Caki2 (cell line): ENCODE measurements around the gene CIRBP. TPM values are rescaled to one million over a fixed set of nuclear protein-coding genes. Genes with fewer than 3 reads are reported as not detected.

ENCODE experiments used
- DNase-seq: peaks from one replicate; pipeline ENCODE4 v3.0.0-alpha.2; 2015; ENCODE audit warnings: low read depth
- in situ Hi-C: cut with HindIII; loops from 2 replicates; pipeline ENCODE4 v1.10.0; 2016; ENCODE audit warnings: low sequenced_read_pairs, low pct_unique_long_range_greater_than_20kb, mixed read lengths
- total RNA-seq: library from RNA; depleted of rRNA; stranded (reverse); fragments of >200 nt; shearing (Covaris generic); gene quantifications from 2 replicates; pipeline ENCODE4 v1.2.3, GENCODE V29; 2014; ENCODE audit warnings: low replicate concordance

CIRBP gene
- total RNA-seq, 1 experiment from 2014 or later, result 84.1 TPM

DNA sequence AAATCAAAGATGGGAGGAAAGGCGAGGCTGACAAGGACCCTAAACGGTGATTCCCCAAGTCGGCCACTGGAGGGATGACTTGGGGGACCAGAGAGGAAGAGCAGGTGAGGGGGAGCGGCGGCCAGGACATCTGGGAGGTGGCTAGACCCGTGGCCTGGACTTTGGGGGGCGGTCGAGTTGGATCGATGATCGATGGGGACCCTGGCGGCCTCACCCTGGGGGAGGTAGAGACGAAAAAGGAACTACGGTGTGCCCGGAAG, 7.7 kb upstream of the CIRBP start:
- no peak for DNase-seq
- in situ Hi-C loops, result no loop called here

DNA sequence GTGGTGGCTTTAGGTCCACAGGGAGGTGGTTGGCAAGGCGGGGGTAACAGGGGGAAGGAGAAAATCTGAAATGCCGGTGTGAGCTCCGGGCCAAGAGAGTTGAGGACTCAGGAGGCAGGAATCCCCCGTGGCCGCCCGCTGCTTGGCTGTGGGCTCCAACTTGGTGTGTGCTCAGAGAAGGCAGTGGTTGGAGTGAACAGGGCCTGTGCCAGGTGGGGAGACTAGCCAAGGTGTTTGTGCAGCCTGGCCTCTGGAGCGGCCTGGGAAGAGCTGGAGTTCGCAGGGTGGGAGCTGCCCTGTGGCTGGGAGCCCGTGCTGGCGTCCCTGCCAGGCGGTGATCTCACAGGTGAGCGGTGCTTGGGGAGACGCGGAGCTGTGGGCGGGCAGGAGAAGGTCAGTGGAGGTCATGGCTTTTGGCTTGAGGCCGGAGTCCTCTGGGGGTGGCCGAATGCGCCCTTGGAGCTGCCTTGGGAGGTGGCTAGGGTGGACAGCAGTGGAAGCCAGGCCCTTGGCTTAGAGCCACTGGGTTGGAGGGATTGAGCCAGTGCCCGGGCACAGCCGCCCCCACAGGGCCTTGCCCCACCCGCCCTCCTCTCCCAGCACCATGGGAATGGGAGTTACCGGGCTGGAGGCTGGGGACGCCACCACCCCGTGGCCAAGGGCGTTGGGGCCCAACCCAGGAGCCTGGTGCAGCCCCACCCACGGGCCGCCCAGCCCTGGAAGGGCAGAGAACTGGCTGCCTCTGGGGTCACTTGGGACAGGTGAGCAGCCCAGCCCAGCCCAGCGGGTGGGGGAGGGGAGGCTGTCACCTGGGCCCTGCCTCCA, 7.1 kb upstream of the CIRBP start:
- peak; percentile 54 for DNase-seq
- in situ Hi-C loops, result no loop called here

GRCh38 chr19:1262623-1263123, 6.5 kb upstream of the CIRBP start:
- DNase-seq, result no peak
- in situ Hi-C loops, result no loop called here

DNA sequence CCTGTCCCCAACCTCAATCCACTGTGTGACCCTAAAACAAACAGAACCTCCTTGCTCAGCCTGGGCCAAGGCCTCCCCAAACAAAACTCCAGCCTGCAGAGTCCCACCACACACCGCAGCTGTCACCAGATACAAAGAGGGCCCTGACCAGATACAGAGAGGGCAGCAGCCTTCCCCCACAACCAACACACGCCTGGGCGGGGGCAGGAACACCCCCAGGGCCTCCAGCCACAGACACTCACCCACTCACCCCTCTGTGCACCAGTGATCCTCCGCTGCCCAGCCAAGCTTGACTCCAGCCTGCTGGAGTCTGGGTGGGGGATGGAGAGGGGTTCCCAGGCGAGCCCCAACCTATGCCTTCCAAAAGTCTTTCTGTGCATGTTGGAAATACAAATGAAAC, 5.9 kb upstream of the CIRBP start:
- in situ Hi-C loops, result no loop called here
- DNase-seq, result no peak

- DNase-seq, result peak; percentile 79
- in situ Hi-C loops, result no loop called here
Observed at GRCh38 chr19:1264801-1265614, 4.1 kb upstream of the CIRBP start.

DNA sequence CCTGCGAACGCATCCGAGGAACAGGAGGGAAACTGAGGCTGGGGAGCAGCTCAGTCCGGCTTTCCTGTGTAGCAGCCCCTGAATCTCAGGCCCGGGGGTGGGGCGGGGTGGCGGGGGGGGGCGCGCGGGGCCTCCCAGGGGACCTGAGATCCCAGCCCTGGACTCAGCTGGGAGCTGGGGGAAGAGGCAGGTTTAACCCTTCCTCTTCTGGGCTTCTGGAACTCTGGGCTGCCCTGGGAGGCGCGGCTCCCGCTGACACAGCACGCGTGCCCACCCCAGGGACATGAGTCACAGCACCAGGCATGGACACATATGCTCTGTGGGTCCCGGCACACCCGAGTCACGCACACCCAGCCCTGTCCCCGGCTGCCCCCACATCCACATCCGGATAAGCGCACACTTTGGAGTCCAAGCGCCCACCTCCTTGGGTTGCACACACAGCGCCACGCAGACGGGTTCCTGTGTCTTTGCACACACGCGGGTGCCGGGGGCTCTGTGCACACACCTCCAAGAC, 3.5 kb upstream of the CIRBP start:
- in situ Hi-C loops, result no loop called here
- DNase-seq, result peak; percentile 54

GRCh38 chr19:1266129-1266915, 2.8 kb upstream of the CIRBP start:
- DNase-seq, result peak; percentile 86
- in situ Hi-C loops, result no loop called here

- DNase-seq, result no peak
- in situ Hi-C loops, result no loop called here
Observed at GRCh38 chr19:1266916-1267476, 2.1 kb upstream of the CIRBP start.

DNA sequence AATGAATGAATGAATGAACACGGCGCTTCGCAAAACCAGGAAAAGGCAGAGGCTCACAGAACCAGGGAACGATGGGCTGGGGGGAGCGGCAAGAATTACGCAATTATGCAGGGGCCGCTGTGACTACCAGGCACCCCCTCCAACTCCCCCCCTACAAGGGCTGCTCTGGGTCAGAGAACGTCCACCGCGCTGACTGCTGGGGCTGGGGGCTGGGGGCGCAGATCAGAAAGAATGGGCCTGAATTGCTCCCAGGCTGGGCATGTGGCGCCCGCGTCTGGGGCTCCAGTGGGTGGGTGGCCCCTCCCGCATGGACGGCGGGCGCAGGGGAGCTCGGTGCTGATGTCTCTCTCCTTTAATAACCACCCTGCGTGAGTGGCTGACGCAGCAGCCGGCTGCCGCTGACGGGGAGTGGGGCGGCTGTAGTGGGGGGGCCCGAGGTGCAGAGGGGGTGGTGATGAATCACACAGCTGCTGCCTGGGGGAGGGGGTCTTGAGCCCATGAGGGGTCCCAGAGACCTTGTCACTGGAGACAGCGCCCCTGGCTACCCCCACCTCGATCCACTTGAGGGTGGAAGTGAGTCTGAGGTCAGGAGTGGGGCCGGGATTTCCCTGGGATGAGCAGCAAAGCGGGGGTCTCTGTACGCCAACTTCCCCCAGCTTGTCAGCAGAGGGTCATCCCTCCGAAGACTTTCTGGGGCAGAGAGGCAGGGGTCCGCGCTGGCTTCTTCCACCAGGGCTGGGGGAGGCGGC, 1.5 kb upstream of the CIRBP start:
- in situ Hi-C loops, result no loop called here
- no peak for DNase-seq

DNA sequence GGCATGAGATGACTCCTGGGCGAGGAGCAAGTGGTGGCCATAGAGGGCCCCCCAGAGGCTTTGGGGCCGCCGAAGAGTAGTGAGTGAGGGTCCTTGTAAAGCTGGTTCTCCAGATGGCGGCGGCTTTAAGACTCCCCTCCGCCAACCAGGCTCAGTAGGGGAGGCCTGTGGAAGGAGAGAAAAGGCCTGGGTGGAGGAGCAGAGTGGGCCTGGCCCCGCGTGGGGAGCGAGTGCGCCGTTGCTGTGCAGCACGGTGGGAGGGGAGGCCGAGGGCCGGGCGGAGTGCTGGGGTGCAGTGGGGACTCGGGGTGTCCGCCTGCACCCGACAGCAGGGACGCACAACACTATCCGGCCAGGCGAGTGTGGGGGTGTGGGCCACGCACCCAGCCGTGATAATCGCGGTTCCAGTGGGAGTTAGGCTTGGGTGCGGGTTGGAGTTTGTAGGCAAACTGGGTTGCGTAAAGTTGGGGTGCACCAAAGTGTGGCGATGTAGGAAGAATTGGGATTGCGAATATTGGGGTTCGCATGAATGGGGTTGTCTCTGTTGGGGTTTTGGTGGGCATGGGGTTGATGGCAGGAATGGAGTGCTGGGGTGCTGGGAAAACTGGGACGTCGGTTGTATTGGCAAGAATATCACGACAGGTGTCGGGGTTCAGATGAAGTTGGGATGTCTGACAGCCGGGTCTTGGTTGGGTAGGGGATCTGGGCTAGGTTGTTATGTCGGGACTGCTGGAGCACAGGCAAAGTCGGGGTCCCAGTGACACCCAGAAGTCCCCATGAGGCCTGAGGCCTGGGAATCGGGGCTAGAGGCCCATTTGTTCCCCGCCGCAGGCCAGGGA, 687 bp upstream of the CIRBP start:
- in situ Hi-C loops, result no loop called here
- DNase-seq, result no peak

DNA sequence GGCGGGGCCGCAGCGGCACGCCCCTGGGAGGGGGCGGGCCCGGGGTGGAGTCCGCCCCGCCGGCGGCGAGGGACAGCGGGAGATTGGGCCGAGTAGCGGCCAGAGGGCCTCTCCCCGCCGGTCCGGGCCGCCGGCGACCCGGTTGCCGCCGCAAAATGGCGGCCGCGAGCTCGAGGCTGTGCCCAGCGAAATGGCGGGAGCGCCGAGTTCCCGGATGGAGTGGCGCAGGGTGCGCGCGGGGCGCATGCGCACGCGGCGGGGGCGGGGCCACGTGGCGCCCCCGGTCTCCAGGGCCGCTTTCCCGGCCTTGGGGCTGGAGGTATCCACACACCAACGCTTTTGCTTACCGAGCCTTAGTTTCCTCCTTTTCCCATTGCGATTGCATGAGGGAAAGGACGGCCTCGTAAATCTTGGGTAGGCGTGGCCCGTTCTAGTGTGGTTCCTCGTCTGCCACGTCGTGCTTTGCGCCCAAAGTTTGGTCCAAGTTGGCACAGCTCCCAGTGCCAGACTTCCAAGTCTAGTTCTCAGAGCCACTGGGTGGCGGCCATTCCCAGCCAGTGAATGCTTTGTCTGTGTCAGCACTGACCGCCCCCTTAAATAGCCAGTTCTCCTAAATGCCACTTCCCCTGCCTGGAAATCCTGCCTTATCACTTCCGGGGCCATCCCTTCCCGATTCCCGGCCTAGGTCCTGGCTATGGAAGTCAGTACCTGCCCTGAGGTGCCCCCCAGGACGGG, 513 bp downstream of the CIRBP start:
- in situ Hi-C loops, result no loop called here
- DNase-seq, result peak; percentile 78

- in situ Hi-C loops, result no loop called here
- no peak for DNase-seq
Observed at GRCh38 chr19:1270213-1270853, 1.2 kb downstream of the CIRBP start.

DNA sequence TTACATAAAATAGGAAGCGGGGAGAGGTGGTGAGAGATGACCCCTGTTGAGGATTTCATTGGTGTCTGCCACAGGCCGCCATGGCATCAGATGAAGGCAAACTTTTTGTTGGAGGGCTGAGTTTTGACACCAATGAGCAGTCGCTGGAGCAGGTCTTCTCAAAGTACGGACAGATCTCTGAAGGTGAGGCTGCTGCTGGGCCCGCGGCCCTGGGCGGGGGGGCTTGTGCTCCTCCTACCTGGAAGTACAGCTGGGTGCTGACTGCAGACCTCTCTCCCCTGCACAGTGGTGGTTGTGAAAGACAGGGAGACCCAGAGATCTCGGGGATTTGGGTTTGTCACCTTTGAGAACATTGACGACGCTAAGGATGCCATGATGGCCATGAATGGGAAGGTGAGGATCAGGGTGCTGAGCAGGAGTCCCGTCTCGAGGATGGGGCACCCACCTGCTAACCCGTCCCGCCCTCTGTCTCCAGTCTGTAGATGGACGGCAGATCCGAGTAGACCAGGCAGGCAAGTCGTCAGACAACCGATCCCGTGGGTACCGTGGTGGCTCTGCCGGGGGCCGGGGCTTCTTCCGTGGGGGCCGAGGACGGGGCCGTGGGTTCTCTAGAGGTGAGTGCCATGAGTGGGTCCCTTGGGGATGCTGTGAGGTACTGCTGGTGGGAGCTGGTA, 1.9 kb downstream of the CIRBP start:
- in situ Hi-C loops, result no loop called here

GRCh38 chr19:1271528-1272422, 2.6 kb downstream of the CIRBP start:
- in situ Hi-C loops, result no loop called here
- no peak for DNase-seq

More for the DNA sequence above, 1.9 kb downstream of the CIRBP start:
- no peak for DNase-seq
